M059J (cell line): ENCODE measurements around the gene SAFB. TPM values are rescaled to one million over a fixed set of nuclear protein-coding genes. Genes with fewer than 3 reads are reported as not detected.
"Not testable (repeated sequence)": the region's sequence is repeated elsewhere in the genome, so short reads cannot be mapped to it uniquely, and the experiment has no call there.

Experiments
- DNase-seq: peaks from one replicate; pipeline ENCODE4 v3.0.0-alpha.2; 2012; ENCODE audit warnings: low read depth
- total RNA-seq: library from RNA; depleted of rRNA; stranded (reverse); fragments of >200 nt; shearing (Covaris generic); gene quantifications from 2 replicates; pipeline ENCODE4 v1.2.3, GENCODE V29; 2014

SAFB gene
- total RNA-seq, 1 experiment from 2014 or later, result 27.8 TPM

- DNase-seq, result no peak
These were observed 62.0 kb downstream of the SAFB start for GRCh38 chr19:5684694-5685430.

GRCh38 chr19:5686326-5686646 is 63.4 kb downstream of the SAFB start:
- DNase-seq, result no peak

- no peak for DNase-seq
These were observed 63.9 kb downstream of the SAFB start for GRCh38 chr19:5686647-5687359.

GRCh38 chr19:5687360-5688198 is 64.7 kb downstream of the SAFB start:
- DNase-seq, result no peak

- not testable (repeated sequence) for DNase-seq
These were observed 65.5 kb downstream of the SAFB start for GRCh38 chr19:5688262-5688881.

- peak; percentile 95 for DNase-seq
These were observed 67.5 kb downstream of the SAFB start, which contains the start of gene RPL36 for GRCh38 chr19:5690125-5690954. Gene RPL36 (plus strand): TSS chr19:5690295. CDS start chr19:5690508, 213 bp downstream.

GRCh38 chr19:5690955-5691821 is 68.3 kb downstream of the SAFB start:
- no peak for DNase-seq

GRCh38 chr19:5691822-5692722 is 69.2 kb downstream of the SAFB start:
- no peak for DNase-seq

GRCh38 chr19:5692723-5693194 is 69.9 kb downstream of the SAFB start:
- DNase-seq, result no peak

GRCh38 chr19:5693195-5694166 is 70.6 kb downstream of the SAFB start:
- no peak for DNase-seq

GRCh38 chr19:5694167-5694955 is 71.5 kb downstream of the SAFB start:
- no peak for DNase-seq

- DNase-seq, result no peak
These were observed 72.2 kb downstream of the SAFB start for GRCh38 chr19:5694956-5695648.

- DNase-seq, result no peak
These were observed 72.8 kb downstream of the SAFB start for GRCh38 chr19:5695649-5696195.

GRCh38 chr19:5696196-5697021 is 73.5 kb downstream of the SAFB start:
- DNase-seq, result no peak
